ENCODE data around the gene BIRC2.

BIRC2 gene

DNA sequence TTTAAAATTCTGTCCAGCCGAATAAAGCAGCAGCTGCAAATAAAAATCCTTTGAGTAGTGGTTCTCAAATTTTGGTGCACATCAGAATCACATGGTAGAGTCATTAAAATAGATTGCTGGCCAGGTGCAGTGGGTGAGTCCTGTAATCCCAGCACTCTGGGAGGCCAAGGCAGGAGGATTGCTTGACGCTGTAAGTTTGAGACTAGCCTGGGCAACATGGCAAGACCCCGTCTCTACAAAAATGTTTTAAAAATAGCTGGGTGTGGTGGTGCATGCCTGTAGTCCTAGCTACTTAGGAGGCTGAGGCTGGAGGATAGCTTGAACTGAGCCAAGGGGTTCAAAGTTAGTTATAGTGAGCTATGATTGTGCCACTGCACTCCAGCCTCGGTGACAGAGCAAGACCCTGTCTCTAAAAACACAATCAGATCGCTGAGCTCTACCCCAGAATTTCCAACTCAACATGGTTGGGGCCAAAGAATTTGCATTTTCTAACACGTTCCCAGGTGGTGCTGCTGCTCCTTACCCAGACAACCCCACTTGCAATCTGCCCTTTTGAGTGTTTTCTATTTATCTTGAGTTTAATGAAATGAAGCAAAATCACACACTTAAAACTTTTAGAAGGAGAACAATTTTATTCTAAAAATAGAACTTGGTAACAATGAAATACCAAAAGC, 48.8 kb downstream of the BIRC2 start:
- Histone ChIP-seq H3K27ac (no peak overlapping the region), H3K79me2 (ENCODE audit: insufficient read depth, low read depth) (no peaks in the 10 kb centered on the region), H3K9ac (no peak overlapping the region), H4K20me1 (ENCODE audit: insufficient read depth) (no peaks in the 10 kb centered on the region), H3K4me2 (no peak overlapping the region), H3K27me3 (ENCODE audit: insufficient read depth, low read depth) (no peaks in the 10 kb centered on the region), H3K36me3 (ENCODE audit: insufficient read depth) (no peaks in the 10 kb centered on the region), H3K4me1 (ENCODE audit: low read depth, poor library complexity, severe bottlenecking) (peaks cover 19% of the 10 kb centered on the region), H3K4me3 (IDR thresholded peaks at IDR 0.05; ENCODE audit: insufficient read depth, low read depth, low read length) (no peak overlapping the region), H2AFZ (ENCODE audit: low read depth) (no peak overlapping the region)
- TF ChIP-seq, protein P1, sequence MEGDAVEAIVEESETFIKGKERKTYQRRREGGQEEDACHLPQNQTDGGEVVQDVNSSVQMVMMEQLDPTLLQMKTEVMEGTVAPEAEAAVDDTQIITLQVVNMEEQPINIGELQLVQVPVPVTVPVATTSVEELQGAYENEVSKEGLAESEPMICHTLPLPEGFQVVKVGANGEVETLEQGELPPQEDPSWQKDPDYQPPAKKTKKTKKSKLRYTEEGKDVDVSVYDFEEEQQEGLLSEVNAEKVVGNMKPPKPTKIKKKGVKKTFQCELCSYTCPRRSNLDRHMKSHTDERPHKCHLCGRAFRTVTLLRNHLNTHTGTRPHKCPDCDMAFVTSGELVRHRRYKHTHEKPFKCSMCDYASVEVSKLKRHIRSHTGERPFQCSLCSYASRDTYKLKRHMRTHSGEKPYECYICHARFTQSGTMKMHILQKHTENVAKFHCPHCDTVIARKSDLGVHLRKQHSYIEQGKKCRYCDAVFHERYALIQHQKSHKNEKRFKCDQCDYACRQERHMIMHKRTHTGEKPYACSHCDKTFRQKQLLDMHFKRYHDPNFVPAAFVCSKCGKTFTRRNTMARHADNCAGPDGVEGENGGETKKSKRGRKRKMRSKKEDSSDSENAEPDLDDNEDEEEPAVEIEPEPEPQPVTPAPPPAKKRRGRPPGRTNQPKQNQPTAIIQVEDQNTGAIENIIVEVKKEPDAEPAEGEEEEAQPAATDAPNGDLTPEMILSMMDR (conservative IDR thresholded peaks at IDR 0.05; ENCODE audit: low read depth, low read length) = no peak

DNA sequence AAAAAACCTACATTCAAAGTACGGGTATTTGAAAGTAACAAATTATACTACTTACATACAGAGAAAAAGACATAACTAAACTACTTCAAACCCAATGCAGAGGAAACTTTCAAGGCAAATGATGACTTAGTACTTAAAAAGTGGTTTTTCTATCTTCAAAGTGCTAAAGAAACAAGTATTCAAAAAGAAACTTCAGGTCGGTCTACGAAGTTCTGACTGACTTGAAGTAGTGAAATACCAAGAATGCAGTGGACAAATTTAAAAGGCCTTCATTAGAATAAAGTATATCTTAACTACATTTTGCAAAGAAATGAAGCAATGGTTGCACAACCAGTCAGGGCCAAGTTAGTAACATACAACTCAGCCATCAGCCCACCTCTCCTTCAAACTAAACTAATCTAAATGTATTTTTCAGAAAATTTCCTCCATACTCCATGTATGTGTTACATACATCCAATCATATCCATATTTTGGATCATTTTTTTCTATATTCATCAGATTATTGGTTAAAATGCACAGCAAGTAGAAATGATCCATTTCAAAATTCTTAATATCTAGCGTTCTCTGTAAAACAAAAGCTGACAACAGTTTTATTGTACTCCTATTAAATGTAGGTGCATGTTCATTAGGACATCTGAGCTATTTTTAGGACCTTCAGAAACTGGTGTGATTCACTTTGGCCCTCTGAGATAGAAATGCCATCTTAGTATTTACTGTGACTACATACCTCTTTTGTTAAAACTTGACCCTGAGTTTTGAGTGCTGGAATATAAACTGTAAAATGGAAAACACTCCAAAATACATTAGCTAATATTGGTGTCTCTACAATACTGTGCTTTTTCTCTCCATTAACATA, 49.9 kb downstream of the BIRC2 start:
- TF ChIP-seq, protein P1 (conservative IDR thresholded peaks at IDR 0.05; ENCODE audit: low read depth, low read length) = no peak
- Histone ChIP-seq H3K4me1 (ENCODE audit: low read depth, poor library complexity, severe bottlenecking) (peaks cover 24% of the 10 kb centered on the region), H2AFZ (ENCODE audit: low read depth) (no peak overlapping the region), H3K4me2 (no peak overlapping the region), H3K4me3 (IDR thresholded peaks at IDR 0.05; ENCODE audit: insufficient read depth, low read depth, low read length) (no peak overlapping the region), H3K27me3 (ENCODE audit: insufficient read depth, low read depth) (no peaks in the 10 kb centered on the region), H3K79me2 (ENCODE audit: insufficient read depth, low read depth) (no peaks in the 10 kb centered on the region), H3K36me3 (ENCODE audit: insufficient read depth) (no peaks in the 10 kb centered on the region), H4K20me1 (ENCODE audit: insufficient read depth) (no peaks in the 10 kb centered on the region), H3K9ac (no peak overlapping the region), H3K27ac (no peak overlapping the region)

DNA sequence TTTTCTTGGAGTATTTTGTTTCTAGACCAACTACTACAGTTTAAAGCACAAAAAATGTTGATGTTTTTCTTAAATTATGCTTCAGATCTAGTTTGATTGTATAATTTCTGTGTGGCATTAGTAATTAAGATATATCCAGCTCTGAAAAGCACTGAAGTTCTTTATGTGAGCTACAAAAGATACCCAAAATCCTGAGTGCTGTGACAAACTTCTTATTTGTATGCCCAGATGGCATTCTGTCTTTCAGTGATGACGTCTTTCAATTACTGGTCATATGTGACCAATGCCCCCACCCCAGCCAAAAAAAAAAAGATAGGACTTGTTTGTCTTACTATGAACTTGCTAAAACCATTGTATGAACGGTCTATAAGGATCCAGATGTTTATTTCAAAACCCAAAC, 51.3 kb downstream of the BIRC2 start:
- Histone ChIP-seq H3K27ac (no peak overlapping the region), H3K4me3 (IDR thresholded peaks at IDR 0.05; ENCODE audit: insufficient read depth, low read depth, low read length) (no peak overlapping the region), H3K27me3 (ENCODE audit: insufficient read depth, low read depth) (no peaks in the 10 kb centered on the region), H3K4me2 (no peak overlapping the region), H3K4me1 (ENCODE audit: low read depth, poor library complexity, severe bottlenecking) (peaks cover 37% of the 10 kb centered on the region), H4K20me1 (ENCODE audit: insufficient read depth) (no peaks in the 10 kb centered on the region), H3K9ac (no peak overlapping the region), H3K79me2 (ENCODE audit: insufficient read depth, low read depth) (no peaks in the 10 kb centered on the region), H2AFZ (ENCODE audit: low read depth) (no peak overlapping the region), H3K36me3 (ENCODE audit: insufficient read depth) (no peaks in the 10 kb centered on the region)
- TF ChIP-seq, protein P1 (conservative IDR thresholded peaks at IDR 0.05; ENCODE audit: low read depth, low read length) = no peak

DNA sequence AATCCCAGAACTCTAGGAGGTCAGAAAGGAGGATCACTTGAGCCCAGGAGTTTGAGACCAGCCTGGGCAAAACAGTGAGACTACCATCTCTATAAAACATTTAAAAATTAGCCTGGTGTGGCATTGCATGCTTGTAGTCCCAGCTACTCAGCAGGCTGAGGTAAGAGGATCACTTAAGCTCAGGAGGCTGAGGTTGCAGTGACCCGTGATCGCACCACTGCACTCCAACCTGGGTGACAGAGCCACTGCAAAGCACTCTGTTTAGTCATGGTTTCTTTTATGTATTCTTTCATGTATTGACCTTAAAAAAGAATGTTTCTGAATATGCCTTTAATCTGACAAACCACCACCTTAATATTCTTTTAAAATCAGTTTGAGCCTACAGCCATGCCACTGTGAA, 52.2 kb downstream of the BIRC2 start:
- no peaks in the 10 kb centered on the region for H4K20me1 ChIP-seq (ENCODE audit: insufficient read depth)
- H3K27ac ChIP-seq = no peak overlapping the region
- H3K79me2 ChIP-seq (ENCODE audit: insufficient read depth, low read depth) = no peaks in the 10 kb centered on the region
- TF ChIP-seq, protein P1 (conservative IDR thresholded peaks at IDR 0.05; ENCODE audit: low read depth, low read length) = no peak
- no peak overlapping the region for H2AFZ ChIP-seq (ENCODE audit: low read depth)
- H3K9ac ChIP-seq = no peak overlapping the region
- H3K27me3 ChIP-seq (ENCODE audit: insufficient read depth, low read depth) = no peaks in the 10 kb centered on the region
- peaks cover 45% of the 10 kb centered on the region for H3K4me1 ChIP-seq (ENCODE audit: low read depth, poor library complexity, severe bottlenecking)
- H3K4me3 ChIP-seq (IDR thresholded peaks at IDR 0.05; ENCODE audit: insufficient read depth, low read depth, low read length) = no peak overlapping the region
- H3K36me3 ChIP-seq (ENCODE audit: insufficient read depth) = no peaks in the 10 kb centered on the region
- H3K4me2 ChIP-seq = no peak overlapping the region

Data from KMS-11 (cell line).